ENCODE results near the gene PLIN3. TPM values are rescaled to one million over a fixed set of nuclear protein-coding genes. Genes with fewer than 3 reads are reported as not detected.
"Not testable (repeated sequence)": the region's sequence is repeated elsewhere in the genome, so short reads cannot be mapped to it uniquely, and the experiment has no call there.

Gene PLIN3
- total RNA-seq, 4 donors from 2014 or later: 29.5 to 96.3 (median 40.5) TPM

GRCh38 chr19:4801085-4801619, 66.3 kb downstream of the PLIN3 start:
- TF ChIP-seq POLR2A (IDR thresholded peaks at IDR 0.05) (no peak), CTCF (IDR thresholded peaks at IDR 0.05) (no peak), EP300 (IDR thresholded peaks at IDR 0.05) (no peak)
- no peak overlapping the region for H3K4me3 ChIP-seq
- no peak overlapping the region for H3K27ac ChIP-seq
- peaks cover 0 to 31% (median 0%) of the 10 kb centered on the region in 3 donors for H3K36me3 ChIP-seq
- no peaks in the 10 kb centered on the region for H3K9me3 ChIP-seq
- no peaks in the 10 kb centered on the region for H3K27me3 ChIP-seq
- H3K4me1 ChIP-seq: peaks cover 0 to 5% (median 0%) of the 10 kb centered on the region in 4 donors
- WGBS, 2 donors: 80 to 86% methylated on average over 3 of the region's 3 CpGs
- no peak for DNase-seq (ENCODE audit: low spot score in 2 of 2)

- DNase-seq (ENCODE audit: low spot score in 2 of 2): no peak
- H3K27ac ChIP-seq: no peak overlapping the region
- no peaks in the 10 kb centered on the region for H3K27me3 ChIP-seq
- TF ChIP-seq POLR2A (IDR thresholded peaks at IDR 0.05): no peak
- no peak for TF ChIP-seq EP300 (IDR thresholded peaks at IDR 0.05)
- TF ChIP-seq CTCF (IDR thresholded peaks at IDR 0.05): no peak
- peaks cover 0 to 36% (median 0%) of the 10 kb centered on the region in 3 donors for H3K36me3 ChIP-seq
- WGBS, 2 donors: 57 to 70% methylated on average over 23 of the region's 23 CpGs
- H3K4me1 ChIP-seq: peaks cover 0 to 7% (median 0%) of the 10 kb centered on the region in 4 donors
- H3K9me3 ChIP-seq: no peaks in the 10 kb centered on the region
- H3K4me3 ChIP-seq: no peak overlapping the region
Observed at GRCh38 chr19:4800591-4801081, 66.8 kb downstream of the PLIN3 start.

GRCh38 chr19:4795400-4795799, 72.1 kb downstream of the PLIN3 start:
- Histone ChIP-seq H3K36me3 (peaks cover 0 to 69% (median 4%) of the 10 kb centered on the region in 3 donors), H3K9me3 (no peaks in the 10 kb centered on the region), H3K27ac (no peak overlapping the region), H3K4me1 (peaks cover 0 to 45% (median 12%) of the 10 kb centered on the region in 4 donors), H3K27me3 (no peaks in the 10 kb centered on the region), H3K4me3 (no peak overlapping the region)
- TF ChIP-seq EP300 (IDR thresholded peaks at IDR 0.05) (no peak), POLR2A (IDR thresholded peaks at IDR 0.05) (no peak), CTCF (IDR thresholded peaks at IDR 0.05) (no peak)
- 77 to 83% methylated on average over 9 of the region's 9 CpGs for WGBS, 2 donors
- no peak for DNase-seq (ENCODE audit: low spot score in 2 of 2)

GRCh38 chr19:4794971-4795370, 72.5 kb downstream of the PLIN3 start:
- Histone ChIP-seq H3K4me3 (no peak overlapping the region), H3K27me3 (no peaks in the 10 kb centered on the region), H3K4me1 (peaks cover 0 to 45% (median 12%) of the 10 kb centered on the region in 4 donors), H3K9me3 (no peaks in the 10 kb centered on the region), H3K36me3 (peaks cover 0 to 69% (median 4%) of the 10 kb centered on the region in 3 donors), H3K27ac (no peak overlapping the region)
- DNase-seq (ENCODE audit: low spot score in 2 of 2): no peak
- TF ChIP-seq CTCF (IDR thresholded peaks at IDR 0.05): no peak
- no peak for TF ChIP-seq EP300 (IDR thresholded peaks at IDR 0.05)
- no peak for TF ChIP-seq POLR2A (IDR thresholded peaks at IDR 0.05)
- WGBS, 2 donors: 84 to 88% methylated on average over 5 to 10 of the region's 11 CpGs

- DNase-seq (ENCODE audit: low spot score in 2 of 2); H3K27me3 ChIP-seq; H3K4me3 ChIP-seq; H3K9me3 ChIP-seq; H3K27ac ChIP-seq: not testable (repeated sequence)
- Histone ChIP-seq H3K36me3 (peaks cover 0 to 58% (median 4%) of the 10 kb centered on the region in 3 donors), H3K4me1 (peaks cover 0 to 45% (median 12%) of the 10 kb centered on the region in 4 donors)
- 83 to 88% methylated on average over 8 to 19 of the region's 19 CpGs for WGBS, 2 donors
Observed at GRCh38 chr19:4793278-4793677, 74.2 kb downstream of the PLIN3 start.

- Histone ChIP-seq H3K4me3 (peak overlapping the region in 2 of 4 donors; percentile 66 to 93), H3K36me3 (peaks cover 0 to 53% (median 4%) of the 10 kb centered on the region in 3 donors), H3K4me1 (peaks cover 0 to 45% (median 12%) of the 10 kb centered on the region in 4 donors)
- DNase-seq (ENCODE audit: low spot score in 2 of 2); H3K27me3 ChIP-seq; H3K9me3 ChIP-seq; H3K27ac ChIP-seq: not testable (repeated sequence)
- WGBS, 2 donors: 87 to 94% methylated on average over 23 to 24 of the region's 24 CpGs
Observed at GRCh38 chr19:4792866-4793195, 74.6 kb downstream of the PLIN3 start.

- WGBS, 2 donors: 9 to 14% methylated on average over 43 to 47 of the region's 75 CpGs
- Histone ChIP-seq H3K4me1 (peaks cover 0 to 45% (median 12%) of the 10 kb centered on the region in 4 donors), H3K27ac (peak overlapping the region; percentile 61 to 95 (median 88)), H3K36me3 (peaks cover 0 to 47% (median 4%) of the 10 kb centered on the region in 3 donors), H3K4me3 (peak overlapping the region; percentile 66 to 93 (median 92))
- not testable (repeated sequence) for H3K9me3 ChIP-seq; H3K27me3 ChIP-seq; DNase-seq (ENCODE audit: low spot score in 2 of 2)
Observed at GRCh38 chr19:4792019-4792865, 75.2 kb downstream of the PLIN3 start.

Data from tibial nerve (tissue), 4 donors.